DMS53 treated with DMSO at 0.1 percent for 48 hours (cell line): ENCODE data around the gene HOXA9.

Source experiments
- DNase-seq: peaks from one replicate; lab custom pipeline; 2025; ENCODE audit not compliant: unreplicated experiment; lab: John Stamatoyannopoulos, UW

HOXA9 gene

GRCh38 chr7:27166531-27167505, 1.5 kb upstream of the HOXA9 start:
- DNase-seq = no peak

- no peak for DNase-seq
Measured at GRCh38 chr7:27165996-27166530, 726 bp upstream of the HOXA9 start.

- no peak for DNase-seq
Measured at GRCh38 chr7:27164367-27165088, 809 bp downstream of the HOXA9 start.

GRCh38 chr7:27164045-27164366, 1.3 kb downstream of the HOXA9 start:
- DNase-seq = no peak

- DNase-seq = no peak
Measured at GRCh38 chr7:27163288-27164044, 1.9 kb downstream of the HOXA9 start.

GRCh38 chr7:27162561-27163287, 2.6 kb downstream of the HOXA9 start:
- DNase-seq = no peak

- DNase-seq = no peak
Measured at GRCh38 chr7:27161721-27162560, 3.4 kb downstream of the HOXA9 start.

- no peak for DNase-seq
Measured at GRCh38 chr7:27161214-27161720, 4.1 kb downstream of the HOXA9 start.

GRCh38 chr7:27160546-27161213, 4.7 kb downstream of the HOXA9 start:
- peak; percentile 70 for DNase-seq

GRCh38 chr7:27160145-27160545, 5.2 kb downstream of the HOXA9 start:
- DNase-seq = no peak

- DNase-seq = no peak
Measured at GRCh38 chr7:27159266-27160144, 5.8 kb downstream of the HOXA9 start.

- no peak for DNase-seq
Measured at GRCh38 chr7:27158436-27159265, 6.7 kb downstream of the HOXA9 start.

- no peak for DNase-seq
Measured at GRCh38 chr7:27157702-27158431, 7.5 kb downstream of the HOXA9 start.

- DNase-seq = no peak
Measured at GRCh38 chr7:27156916-27157701, 8.2 kb downstream of the HOXA9 start.

GRCh38 chr7:27156508-27156898, 8.8 kb downstream of the HOXA9 start, which contains the start of gene HOXA7:
TSS of gene HOXA7 (minus strand) at chr7:27156675. CDS start at chr7:27156545, 130 bp downstream.
- DNase-seq = no peak
